ENCODE data around the gene SUMF1.

Gene SUMF1

DNA sequence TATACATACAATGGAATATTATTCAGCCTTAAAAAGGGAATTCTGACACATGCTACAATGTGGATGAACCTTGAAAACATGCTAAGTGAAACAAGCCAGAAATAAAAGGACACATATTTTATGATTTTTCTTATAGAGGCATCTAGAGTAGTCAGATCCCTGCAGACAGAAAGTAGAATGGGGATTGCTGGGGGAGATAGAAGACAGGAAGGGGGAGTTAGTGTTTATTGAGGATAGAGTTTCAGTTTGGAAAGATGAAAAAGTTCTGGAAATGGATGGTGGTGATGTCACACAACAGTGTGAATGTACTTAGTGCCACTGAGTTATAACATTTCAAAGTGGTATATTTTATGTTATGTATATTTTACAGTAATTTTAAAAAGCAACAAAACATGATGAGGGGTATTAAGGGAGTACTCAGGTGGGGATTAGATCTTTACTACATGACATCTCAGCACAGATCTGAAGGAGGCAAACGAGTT is 30.8 kb upstream of the SUMF1 start:
- no peak for DNase-seq (ENCODE audit: low spot score)

DNA sequence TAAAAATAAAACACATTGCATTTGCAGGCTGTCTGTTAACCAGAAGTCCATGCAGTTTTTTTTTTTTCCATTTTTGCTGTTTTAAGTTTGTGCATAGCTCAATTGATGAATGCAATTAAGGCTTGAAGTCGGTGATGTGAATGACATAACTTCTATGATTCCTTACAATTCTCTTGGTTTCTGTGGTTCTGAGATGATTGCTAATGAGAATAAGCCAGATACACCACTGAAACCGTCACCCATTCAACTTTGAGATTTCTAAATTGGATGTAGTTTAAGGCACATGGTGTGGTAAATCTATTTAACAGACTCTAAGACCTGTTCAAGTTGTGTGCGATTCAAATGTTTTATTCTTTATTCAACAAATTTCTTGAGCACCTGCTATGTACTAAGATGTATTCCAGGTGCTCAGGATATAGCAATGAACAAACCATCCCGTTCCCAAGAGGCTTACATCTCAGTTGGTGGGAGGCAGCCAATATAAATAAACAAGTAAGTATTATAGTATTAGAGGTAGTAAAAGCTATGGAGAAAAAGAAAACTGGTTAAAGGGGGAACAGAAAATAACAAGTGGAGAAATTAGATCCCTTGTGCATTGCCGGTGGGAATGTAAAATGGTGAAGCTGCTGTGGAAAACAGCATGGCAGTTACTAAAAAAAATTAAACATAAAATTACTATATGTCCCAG is 30.1 kb upstream of the SUMF1 start:
- no peak for DNase-seq (ENCODE audit: low spot score)

GRCh38 chr3:4496087-4496452 is 29.0 kb upstream of the SUMF1 start:
- no peak for DNase-seq (ENCODE audit: low spot score)

DNA sequence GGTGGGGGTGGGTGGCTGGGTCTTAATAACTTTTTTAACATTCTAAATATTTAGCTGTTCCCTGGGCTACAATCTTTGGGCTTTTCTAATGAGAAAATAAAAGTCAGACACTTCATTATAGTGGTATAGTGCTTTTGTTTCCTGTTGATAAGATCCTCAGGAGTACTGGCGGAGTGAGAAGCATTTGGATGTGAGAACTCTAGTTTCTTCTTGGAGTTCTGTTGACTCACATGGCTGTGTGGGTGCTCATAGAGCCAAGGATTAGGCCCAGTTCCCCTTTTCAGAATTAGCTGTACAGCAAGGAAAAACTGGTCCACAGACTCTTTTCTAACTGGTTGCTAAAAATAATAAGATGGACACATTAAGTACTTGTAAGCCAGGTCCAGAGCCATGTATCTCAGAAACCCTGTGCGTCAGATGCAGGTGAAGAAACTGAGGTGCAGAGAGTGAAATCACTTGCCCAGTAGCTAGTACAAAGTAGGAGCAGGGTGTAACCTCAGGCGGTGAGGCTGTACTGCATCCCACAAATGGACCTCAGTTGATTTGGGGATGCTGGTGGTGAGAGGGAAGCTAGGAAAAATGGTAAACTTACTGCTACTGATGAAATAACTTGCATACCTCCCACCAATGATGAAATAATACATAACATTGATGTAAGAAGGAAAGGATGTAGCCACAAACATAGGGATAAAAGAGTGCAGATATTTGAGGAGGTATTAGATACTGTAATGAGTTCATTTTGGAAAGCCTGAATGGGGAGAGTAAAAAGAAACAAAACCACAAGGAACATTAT is 28.4 kb upstream of the SUMF1 start:
- DNase-seq (ENCODE audit: low spot score): no peak

DNA sequence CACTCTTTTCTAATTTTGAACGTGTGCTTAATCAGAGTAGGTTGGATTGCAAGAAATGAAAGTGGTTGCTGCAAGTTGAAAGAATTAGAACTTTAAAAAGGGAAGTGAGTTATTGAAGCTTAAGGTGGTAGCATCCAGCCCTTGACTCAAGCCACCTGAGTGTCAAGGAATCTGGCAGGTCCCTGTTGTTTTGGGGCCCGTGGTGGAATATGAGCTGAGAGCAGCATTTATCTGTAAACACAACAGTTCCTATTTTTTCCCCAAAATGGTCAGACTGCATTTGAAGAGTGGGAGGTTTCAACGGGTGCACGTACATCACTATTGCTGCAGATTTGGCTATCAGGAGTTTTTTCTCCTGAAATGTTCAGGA is 27.8 kb upstream of the SUMF1 start:
- no peak for DNase-seq (ENCODE audit: low spot score)

- DNase-seq (ENCODE audit: low spot score): no peak
Measured at GRCh38 chr3:4493941-4494894, 27.1 kb upstream of the SUMF1 start.

DNA sequence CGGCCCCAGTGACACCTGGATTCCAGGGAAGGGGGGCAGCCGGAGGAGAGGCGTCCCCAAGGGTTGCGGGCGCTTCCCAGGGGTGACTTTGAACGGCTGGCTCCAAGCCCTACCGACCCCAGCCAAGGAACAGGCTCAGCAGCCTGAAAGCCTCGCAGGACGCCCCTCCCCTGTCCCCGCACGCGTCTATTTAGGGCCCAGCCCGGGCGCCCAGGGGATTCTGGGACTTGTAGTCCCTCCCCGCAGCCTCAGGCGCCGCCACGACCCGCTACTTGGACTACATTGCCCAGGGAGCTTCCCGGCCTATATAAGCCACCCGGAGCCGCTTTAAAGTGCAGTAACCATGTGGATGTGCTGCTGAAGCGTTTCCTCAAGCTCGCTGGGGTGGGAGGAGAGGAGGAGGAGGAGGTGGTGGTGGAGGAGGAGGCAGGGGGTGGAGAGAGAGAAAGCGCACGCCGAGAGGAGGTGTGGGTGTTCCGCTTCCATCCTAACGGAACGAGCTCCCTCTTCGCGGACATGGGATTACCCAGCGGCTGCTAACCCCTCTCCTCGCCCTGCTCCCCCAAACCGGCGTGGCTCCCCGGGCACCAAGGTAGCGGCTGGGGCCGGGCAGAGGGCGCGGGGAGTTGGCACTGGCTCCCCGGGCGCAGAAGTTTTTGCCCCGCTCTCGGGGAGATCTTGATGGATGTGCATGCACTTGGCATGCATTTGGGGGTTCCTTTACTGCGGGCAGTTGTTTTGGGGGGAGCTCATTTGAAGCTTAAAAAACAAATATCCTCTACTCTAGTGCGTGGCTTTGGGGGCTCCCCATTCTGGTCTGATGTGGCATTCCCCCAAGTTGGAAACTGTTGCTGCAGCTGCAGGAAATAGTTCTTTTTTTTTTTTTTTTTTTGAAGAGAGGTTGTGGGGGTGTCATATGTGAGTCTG is 26.2 kb upstream of the SUMF1 start, which contains the start of gene ITPR1:
ITPR1 (plus strand) TSS at position 335 of the 927 bp plus-strand sequence. CDS start 23,144 bp downstream, outside the sequence.
- DNase-seq (ENCODE audit: low spot score): peak; percentile 93

- DNase-seq (ENCODE audit: low spot score): peak; percentile 49
Measured at GRCh38 chr3:4492208-4493013, 25.3 kb upstream of the SUMF1 start.

GRCh38 chr3:4491855-4492207 is 24.8 kb upstream of the SUMF1 start:
- DNase-seq (ENCODE audit: low spot score): no peak

- no peak for DNase-seq (ENCODE audit: low spot score)
Measured at GRCh38 chr3:4478261-4478660, 11.2 kb upstream of the SUMF1 start.

- no peak for DNase-seq (ENCODE audit: low spot score)
Measured at GRCh38 chr3:4476496-4476895, 9.4 kb upstream of the SUMF1 start.

DNA sequence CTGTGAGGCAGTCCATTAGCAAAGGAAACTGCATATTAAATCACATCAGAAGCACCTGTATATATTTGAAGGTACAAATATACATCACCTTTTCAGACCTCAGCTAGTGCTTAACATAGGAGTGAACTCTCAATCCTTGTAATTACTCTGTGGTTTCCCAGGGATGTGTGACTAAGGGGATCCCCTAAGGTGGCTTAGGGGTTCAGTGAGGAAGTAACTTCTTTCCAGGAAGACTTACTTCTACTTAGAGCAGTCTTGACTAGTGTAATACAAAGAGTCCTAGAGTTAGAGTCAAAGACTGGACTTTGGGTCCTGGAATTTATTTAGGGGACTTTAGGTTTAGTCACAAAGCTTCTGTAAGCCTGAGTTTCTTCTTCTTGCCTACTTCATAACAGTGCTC is 8.7 kb upstream of the SUMF1 start:
- no peak for DNase-seq (ENCODE audit: low spot score)

GRCh38 chr3:4474683-4475490 is 7.8 kb upstream of the SUMF1 start:
- no peak for DNase-seq (ENCODE audit: low spot score)

DNA sequence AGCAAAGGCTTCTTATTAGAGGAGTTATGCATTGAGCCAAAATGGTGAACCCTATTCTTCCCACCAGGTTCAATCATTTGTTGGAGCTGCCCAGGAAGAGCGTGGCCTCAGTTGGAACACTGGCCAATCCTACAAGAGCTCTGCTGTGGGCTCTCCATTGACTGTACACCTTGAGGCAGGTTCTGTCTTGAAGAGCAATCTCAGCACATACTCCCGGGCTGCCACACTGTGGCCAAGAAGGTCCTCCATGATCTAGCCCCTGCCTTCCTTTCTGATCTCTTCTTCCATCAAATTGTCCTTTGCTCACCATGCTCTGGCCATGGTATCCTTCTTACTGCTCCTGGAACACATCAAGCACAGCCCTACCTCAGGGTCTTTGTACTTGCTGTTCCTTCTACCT is 5.7 kb upstream of the SUMF1 start:
- no peak for DNase-seq (ENCODE audit: low spot score)

- no peak for DNase-seq (ENCODE audit: low spot score)
Measured at GRCh38 chr3:4472312-4472711, 5.2 kb upstream of the SUMF1 start.

- DNase-seq (ENCODE audit: low spot score): no peak
Measured at GRCh38 chr3:4471907-4472306, 4.8 kb upstream of the SUMF1 start.

- no peak for DNase-seq (ENCODE audit: low spot score)
Measured at GRCh38 chr3:4467522-4467867, 426 bp upstream of the SUMF1 start.

DNA sequence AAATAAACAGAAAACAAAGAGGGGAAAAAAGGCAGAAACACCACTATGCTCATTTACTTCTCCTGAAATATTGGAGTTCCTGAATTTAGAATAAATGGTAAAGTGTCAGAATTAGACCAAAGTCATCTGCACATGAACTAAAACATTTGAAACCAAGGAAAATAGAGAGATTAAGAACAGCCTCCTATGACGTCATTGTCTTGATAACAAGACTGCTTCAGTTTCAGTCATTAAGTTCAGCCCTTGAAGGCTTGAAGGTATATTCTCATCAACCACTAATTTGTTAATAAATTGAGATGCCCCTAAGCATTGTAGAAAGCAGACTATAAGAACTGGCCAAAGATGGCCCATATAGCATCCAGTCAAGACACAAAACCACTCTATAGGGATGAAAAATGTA is 2.5 kb downstream of the SUMF1 start:
- no peak for DNase-seq (ENCODE audit: low spot score)

- DNase-seq (ENCODE audit: low spot score): no peak
Measured at GRCh38 chr3:4462369-4463040, 4.6 kb downstream of the SUMF1 start.

Measured in HuH-7 (cell line).